ENCODE data around the gene GABPB1.
"Not testable (repeated sequence)": the region's sequence is repeated elsewhere in the genome, so short reads cannot be mapped to it uniquely, and the experiment has no call there.

The GABPB1 gene

GRCh38 chr15:50354838-50355618 lies at the start of gene GABPB1:
Gene GABPB1 (minus strand): TSS chr15:50355198. CDS start chr15:50309798, 45,400 bp downstream.
- peak; percentile 95 for DNase-seq

GRCh38 chr15:50391561-50391960 lies 36.6 kb upstream of the GABPB1 start:
- not testable (repeated sequence) for DNase-seq

GRCh38 chr15:50390554-50391264 lies 35.7 kb upstream of the GABPB1 start:
- DNase-seq: no peak

GRCh38 chr15:50382408-50382807 lies 27.4 kb upstream of the GABPB1 start:
- DNase-seq: not testable (repeated sequence)

- DNase-seq: no peak
Observed at GRCh38 chr15:50381438-50381837, 26.4 kb upstream of the GABPB1 start.

- no peak for DNase-seq
Observed at GRCh38 chr15:50380089-50380488, 25.1 kb upstream of the GABPB1 start.

GRCh38 chr15:50379413-50379812 lies 24.4 kb upstream of the GABPB1 start:
- DNase-seq: not testable (repeated sequence)

- no peak for DNase-seq
Observed at GRCh38 chr15:50378776-50379175, 23.8 kb upstream of the GABPB1 start.

- DNase-seq: no peak
Observed at GRCh38 chr15:50377867-50378751, 23.1 kb upstream of the GABPB1 start.

- DNase-seq: not testable (repeated sequence)
Observed at GRCh38 chr15:50369564-50369963, 14.6 kb upstream of the GABPB1 start.

GRCh38 chr15:50365971-50366370 lies 11.0 kb upstream of the GABPB1 start:
- no peak for DNase-seq

GRCh38 chr15:50365570-50365969 lies 10.6 kb upstream of the GABPB1 start:
- no peak for DNase-seq

- no peak for DNase-seq
Observed at GRCh38 chr15:50363612-50364011, 8.6 kb upstream of the GABPB1 start.

GRCh38 chr15:50361756-50362155 lies 6.8 kb upstream of the GABPB1 start:
- DNase-seq: no peak

GRCh38 chr15:50358845-50359244 lies 3.8 kb upstream of the GABPB1 start:
- DNase-seq: no peak

GRCh38 chr15:50355980-50356379 lies 982 bp upstream of the GABPB1 start:
- DNase-seq: no peak

GRCh38 chr15:50355619-50355905 lies 564 bp upstream of the GABPB1 start:
- peak; percentile 83 for DNase-seq

GRCh38 chr15:50353975-50354837 lies 792 bp downstream of the GABPB1 start:
- peak; percentile 19 for DNase-seq

GRCh38 chr15:50353251-50353974 lies 1.6 kb downstream of the GABPB1 start:
- no peak for DNase-seq

GRCh38 chr15:50350621-50351020 lies 4.4 kb downstream of the GABPB1 start:
- DNase-seq: no peak

GRCh38 chr15:50345298-50345697 lies 9.7 kb downstream of the GABPB1 start:
- no peak for DNase-seq

GRCh38 chr15:50344006-50344464 lies 11.0 kb downstream of the GABPB1 start:
- no peak for DNase-seq

Data from NCI-H526 treated with DMSO at 0.1 percent for 48 hours (cell line).